Posterior cingulate gyrus (tissue), 11 donors: Measurements from ENCODE around the gene ABCC3.

Experiments
- DNase-seq, 10 donors: peaks; one replicate each; pipeline versions ENCODE4 v3.0.0 to v3.0.0-alpha.2; 2020 to 2021; ENCODE audit warnings: mixed read lengths in 3 of 10
- intact Hi-C: fragments of 100-400 bp; cut with DNase I; formaldehyde crosslinking; loops from one replicate; pipeline ENCODE4 v1.15.1; 2023

ABCC3 gene

DNA sequence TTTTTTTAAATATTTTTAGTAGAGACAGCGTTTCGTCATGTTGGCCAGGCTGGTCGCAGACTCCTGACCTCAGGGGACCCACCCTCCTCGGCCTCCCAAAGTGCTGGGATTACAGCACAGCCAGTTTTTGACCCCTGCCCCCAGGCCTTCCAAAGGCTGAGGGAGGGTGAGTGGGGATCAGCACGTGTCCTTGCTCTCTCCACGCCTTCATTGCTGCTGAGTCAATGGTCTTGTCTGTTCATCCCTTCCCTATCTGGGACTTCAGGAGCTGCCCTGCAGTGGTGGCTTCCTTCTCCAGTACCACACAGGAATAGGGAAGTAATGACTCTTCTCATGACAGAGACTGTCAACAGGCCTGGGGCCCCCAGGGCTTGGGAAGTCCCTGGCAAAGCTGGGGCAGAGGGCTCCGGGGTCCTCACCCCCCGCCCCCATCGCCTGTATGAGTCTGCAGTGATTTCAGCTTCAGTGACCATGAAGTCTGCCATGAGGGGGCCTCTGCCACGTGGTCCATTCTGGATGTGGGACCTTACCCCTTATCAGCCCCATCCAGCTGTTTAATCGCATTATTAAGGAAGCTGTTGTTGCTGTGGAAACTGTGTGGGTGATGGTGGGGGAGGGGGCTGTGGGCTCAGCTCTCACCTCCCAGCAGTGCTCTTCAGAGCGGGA, 6.1 kb downstream of the ABCC3 start:
- intact Hi-C loops = no loop called here

DNA sequence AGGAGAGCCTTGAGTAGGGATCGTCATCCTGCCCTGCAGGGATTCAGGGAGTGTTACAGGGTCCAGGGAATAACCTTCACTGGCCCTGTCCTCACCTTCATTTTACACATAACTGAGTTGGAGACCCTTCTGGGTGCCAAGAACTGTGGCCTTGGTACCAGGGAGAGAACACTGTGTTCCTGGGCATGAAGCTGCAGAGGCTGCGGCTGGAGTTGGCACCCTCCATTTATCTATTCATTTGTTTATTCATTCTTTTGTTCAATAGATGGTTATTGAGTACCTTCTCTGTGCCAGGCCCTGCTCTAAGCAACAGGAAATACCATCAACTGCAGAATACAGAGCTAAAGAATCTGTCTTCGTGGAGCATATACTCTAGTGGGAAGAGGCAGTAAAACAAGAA, 6.7 kb downstream of the ABCC3 start:
- DNase-seq = peak in 2 of 10 donors; percentile 14 to 19
- intact Hi-C loops = no loop called here

More for the DNA sequence above, 6.1 kb downstream of the ABCC3 start:
- DNase-seq = peak in 2 of 10 donors; percentile 46 to 81

DNA sequence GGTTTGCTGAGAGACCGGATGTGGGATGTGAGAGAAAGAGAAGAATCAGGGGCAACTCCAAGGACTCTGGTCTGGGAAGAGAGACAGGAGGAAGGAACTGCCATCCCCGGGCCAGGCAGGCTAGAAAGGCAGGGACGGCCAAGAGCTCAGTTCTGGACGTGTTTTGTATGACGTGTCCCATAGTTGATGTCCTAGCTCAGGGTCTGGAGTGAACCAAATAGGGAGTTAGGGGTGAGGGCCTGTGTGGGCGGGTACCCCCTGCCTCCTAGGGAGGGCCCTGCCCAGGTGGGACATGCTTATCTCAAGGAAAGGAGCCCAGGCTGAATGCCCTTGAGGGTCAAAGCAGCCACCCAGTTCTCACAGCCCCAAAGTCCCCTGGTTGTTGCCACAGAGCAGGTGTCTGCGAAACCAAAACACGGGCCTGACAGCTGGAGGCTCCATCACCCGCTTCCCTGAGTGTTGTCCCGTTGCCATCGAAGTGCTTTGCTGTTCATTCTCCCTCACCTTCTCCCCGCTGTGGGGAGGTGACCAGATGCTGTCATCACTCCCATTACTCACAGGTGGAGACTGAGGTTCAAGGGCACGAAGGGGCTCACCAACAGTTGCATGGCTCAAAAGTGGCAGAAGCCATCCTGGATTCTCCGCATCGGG, 7.5 kb downstream of the ABCC3 start:
- peak in 2 of 10 donors; percentile 33 to 71 for DNase-seq

DNA sequence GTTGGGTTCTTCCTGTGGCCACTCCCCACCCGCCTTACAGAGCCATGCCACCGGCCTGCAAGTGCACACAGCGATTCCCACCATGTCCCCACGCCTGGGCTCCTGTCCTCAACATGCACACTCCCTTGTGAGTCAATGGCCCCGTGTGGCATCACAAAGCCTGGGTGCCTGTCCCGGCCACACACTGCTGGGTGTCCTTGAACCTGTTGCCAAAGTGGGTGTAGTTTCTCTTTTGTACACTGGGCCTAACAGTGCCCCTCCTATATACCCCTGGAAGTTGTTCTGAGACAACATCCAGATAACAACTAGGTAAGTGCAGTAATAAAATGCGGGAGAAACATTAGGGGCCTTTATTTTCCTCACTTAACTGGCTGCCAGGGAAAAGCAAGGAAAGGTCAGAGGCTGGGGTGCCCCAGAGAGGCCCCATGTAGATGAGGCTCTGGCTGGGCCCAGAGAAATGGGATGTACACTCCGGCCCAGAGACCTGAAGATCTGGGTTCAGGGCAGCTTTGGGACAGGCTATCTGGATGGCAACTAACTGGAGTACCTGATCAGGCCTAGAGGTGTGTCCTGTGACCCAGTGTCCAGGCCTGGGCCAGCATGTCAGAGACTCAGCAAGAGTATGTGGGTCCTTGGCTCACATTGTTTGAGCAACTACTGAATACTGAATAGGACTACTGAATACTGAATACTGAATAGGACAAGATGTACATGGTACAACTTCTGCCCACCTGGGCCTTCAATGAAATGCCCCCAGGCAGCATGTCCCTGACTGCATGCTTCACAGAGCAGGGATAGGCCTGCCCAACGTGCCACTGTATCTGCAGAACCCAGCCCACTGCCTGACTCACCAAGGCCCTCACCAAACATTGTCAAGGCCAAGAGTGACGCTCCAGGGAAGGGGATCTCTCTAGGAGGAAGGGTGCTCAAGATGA, 8.3 kb downstream of the ABCC3 start:
- intact Hi-C loops = no loop called here
- DNase-seq = peak in 2 of 10 donors; percentile 55 to 74

More for the DNA sequence above, 7.5 kb downstream of the ABCC3 start:
- intact Hi-C loops = no loop called here

DNA sequence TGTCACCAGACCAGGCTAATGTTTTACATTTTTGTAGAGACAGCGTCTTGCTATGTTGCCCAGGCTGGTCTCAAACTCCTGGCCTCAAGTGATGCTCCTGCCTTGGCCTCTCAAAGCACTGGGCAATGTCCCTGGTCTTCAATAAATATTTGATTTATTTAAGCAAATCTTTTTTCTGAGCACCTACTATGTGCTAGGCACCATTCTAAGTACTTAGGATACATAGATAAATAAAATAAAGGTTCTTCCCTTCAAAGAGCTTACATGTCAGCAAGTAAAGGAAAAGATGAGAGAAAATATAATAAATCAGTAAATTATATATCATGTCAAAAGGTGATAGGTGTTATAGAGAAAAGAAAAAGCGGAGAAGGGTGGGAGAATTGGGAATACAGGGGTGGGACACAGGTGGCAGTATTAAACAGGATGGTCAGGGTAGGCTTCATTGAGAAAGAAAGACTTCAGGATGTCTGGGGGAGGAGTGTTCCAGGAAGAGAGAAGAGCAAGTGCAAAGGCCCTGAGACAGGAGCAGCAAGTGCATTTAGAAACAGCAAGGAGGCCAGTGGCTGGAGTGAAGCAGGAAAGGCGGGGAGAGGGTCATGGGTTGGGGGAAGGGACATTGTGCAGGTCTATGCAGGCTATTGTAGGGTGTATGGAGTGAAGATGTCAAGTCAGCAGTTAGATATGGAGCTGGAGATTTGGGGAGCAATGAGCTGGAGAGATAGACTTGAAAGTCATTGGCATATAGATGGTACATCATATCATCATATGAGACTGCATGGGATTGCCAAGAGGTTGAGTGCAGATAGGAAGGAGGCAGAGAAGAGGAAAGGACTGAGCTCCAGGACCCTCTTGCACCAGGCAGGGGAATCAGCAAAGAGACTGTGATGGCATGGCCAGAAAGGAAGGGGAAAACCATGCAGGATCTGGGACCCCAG, 11.3 kb downstream of the ABCC3 start:
- intact Hi-C loops = no loop called here
- peak in 2 of 10 donors; percentile 12 to 36 for DNase-seq

DNA sequence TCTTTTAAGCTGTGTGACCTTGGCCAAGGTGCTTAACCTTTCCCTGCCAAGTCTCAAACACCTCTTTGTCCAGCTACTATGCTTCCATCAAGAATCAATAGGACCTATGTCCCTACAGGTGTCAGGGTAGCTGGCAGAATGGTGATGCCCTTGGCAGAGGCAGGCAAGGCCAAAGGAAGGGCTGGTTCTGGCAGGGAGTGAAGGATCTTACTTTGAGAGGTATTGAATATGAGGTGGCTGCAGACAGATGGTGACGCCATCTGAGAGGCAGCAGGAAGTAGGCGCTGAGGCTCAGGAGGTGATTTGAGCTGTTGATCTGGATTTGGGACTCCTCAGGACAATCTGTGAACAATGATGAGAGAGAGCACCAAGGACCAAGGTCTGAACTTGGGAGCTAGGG, 12.5 kb downstream of the ABCC3 start:
- intact Hi-C loops = no loop called here
- DNase-seq = peak in 1 of 10 donors; percentile 39

DNA sequence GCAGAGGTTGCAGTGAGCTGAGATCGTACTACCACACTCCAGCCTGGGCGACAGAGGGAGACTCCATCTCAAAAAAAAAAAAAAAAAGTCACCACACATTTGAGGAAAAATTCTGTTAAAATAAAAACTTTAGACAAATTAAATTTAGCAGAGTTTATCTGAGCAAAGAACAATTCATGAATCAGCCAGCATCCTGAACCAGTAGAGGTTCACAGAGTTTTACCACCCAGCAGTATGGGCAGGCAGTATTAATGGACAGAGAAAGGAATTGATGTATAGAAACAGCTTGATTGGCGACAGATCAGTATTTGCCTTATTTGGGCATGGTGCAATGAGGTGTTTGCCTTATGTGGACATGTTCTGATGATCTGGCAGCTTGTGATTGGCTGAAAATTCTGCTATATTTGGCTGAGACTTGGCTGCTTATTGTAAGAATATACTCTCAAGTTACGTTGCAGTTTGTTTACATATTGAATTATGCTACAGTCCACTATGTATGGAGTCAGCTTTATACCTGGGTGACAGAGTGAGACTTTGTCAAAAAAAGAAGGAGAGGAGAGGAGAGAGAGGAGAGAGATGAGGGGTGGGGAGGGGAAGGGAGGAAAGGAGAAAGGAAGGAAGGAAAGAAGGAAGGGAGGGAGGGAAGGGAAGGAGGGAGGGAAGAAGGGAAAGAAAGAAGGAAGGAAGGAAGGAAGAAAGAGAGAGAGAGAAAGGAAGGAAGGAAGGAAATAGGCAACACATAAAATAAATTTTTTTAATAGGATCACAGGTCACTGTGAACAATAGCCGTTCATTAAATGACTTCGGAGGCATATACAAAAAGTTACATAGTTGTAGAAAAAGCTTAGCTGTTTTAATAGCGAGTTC, 14.6 kb downstream of the ABCC3 start:
- intact Hi-C loops = no loop called here
- no peak for DNase-seq

DNA sequence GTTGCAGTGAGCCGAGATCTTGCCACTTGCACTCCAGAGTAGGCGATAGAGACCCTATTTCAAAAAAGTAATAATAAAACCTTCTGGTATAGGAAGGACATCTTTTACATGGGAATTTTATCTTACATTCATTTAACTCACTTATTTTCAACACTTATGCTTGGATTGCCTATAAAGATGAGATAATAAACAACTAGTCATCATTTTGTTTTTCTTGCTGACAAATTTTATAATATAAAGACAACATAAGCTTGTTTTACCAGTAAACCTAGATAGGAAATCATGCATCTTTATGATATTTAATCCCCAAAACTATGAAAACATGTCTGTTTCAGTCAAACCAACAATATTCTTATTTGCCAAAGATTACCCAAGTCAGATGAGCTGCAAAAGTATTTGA, 17.0 kb downstream of the ABCC3 start:
- intact Hi-C loops = no loop called here
- DNase-seq = no peak

DNA sequence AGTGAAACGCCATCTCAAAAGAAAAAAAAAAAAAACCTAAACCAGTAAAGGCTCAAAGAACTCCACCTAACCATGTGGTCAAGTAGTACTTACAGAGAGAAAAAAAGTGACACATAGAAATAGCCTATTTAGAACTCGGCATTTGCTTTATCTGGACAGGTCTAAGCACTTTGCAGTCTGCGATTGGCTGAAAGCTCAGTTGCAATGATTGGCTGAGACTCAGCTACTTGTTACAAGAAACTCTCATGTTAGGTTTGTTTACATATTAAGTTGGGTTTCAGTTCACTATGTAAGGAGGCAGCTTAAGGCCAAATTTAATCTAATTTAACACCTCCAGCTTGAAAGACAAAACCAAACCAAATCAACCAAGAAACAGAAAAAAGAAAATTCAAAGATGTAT, 19.1 kb downstream of the ABCC3 start:
- no peak for DNase-seq
- intact Hi-C loops = no loop called here

DNA sequence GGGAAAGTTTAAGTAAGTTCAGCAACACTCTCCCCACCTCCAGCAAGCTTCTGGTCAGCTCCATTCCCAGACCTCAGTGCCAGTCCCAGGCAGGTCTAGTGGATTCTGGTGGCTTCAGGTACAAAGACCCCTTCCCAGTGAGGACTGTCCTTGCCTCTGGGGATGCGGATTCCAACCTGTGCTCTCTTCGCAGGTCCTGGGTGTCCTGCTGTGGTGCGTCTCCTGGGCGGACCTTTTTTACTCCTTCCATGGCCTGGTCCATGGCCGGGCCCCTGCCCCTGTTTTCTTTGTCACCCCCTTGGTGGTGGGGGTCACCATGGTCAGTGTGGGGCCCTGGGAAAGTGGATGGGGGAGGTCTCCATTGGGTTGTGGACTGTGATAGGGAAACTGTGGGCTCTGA, 21.8 kb downstream of the ABCC3 start:
- intact Hi-C loops = no loop called here
- peak in 2 of 10 donors; percentile 8 to 68 for DNase-seq

DNA sequence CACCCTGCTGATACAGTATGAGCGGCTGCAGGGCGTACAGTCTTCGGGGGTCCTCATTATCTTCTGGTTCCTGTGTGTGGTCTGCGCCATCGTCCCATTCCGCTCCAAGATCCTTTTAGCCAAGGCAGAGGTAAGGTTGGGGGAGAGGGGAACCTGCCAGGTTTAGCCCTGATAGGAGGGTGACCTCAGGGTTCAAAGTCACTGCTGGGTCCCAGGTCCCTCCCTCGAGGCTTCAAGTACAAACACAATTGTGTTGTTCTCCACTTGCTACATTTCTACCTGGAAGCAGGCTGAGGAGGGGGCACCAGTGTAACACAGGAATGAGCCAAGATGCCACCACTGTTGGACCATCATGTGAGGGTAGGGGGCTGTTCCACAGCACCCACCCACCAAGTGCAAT, 22.4 kb downstream of the ABCC3 start:
- DNase-seq = peak in 2 of 10 donors; percentile 22
- intact Hi-C loops = no loop called here

DNA sequence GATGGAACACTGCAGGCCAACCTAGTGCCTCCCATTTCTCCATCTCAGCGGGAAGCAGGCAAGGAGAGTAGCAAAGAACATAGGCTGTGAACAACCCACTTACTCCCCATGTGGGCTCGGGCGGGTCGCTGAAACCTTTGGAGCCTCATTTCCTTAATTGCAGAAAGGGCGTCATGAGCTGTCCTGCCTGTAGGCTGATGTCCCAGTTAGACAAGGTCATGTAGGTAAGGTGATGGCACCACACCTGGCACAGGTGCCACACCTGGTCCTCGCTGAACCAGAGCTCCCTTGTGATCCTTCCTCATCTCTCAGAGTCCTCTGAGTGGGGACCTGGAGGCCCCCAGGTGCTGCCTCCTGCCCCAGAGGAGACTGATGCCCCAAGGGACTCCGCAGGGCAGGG, 22.9 kb downstream of the ABCC3 start:
- intact Hi-C loops = no loop called here

DNA sequence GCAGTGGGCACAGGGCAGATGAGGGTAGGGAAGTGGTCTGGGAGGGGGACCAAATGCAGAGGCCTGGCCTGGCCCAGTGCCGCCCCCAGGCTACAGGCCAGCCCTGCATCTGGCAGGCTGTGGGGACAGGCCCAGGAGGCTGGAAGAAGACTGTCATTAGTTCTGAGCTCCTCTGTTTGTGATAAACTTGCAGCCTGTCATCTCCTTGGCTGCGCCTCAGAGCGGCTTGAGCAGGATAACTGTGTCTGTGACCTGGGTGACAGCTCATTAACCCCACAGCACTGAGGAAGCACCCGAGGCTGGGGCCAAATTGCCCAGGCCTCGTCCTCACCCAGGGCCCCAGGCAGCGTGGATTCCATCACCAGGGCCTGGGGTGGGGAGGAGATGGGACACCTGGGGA, 23.9 kb downstream of the ABCC3 start:
- intact Hi-C loops = no loop called here
- peak in 2 of 10 donors; percentile 35 to 60 for DNase-seq

More for the DNA sequence above, 22.9 kb downstream of the ABCC3 start:
- peak in 2 of 10 donors; percentile 21 to 52 for DNase-seq

DNA sequence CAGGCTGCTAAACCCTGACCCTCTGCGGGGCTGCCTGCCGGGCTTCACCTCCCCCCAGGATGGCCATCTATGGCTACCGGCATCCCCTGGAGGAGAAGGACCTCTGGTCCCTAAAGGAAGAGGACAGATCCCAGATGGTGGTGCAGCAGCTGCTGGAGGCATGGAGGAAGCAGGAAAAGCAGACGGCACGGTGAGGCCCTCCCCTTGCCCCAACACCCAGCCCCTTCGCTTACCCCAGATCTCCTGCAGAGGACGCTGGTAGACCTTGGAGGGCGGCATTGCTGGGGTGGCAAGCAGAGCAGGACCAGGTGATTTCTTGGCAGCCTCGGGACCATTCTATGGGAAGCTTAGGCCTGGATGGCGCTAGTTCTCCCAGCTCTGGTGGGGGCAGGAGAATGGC, 24.5 kb downstream of the ABCC3 start:
- peak in 2 of 10 donors; percentile 17 to 43 for DNase-seq
- intact Hi-C loops = no loop called here

DNA sequence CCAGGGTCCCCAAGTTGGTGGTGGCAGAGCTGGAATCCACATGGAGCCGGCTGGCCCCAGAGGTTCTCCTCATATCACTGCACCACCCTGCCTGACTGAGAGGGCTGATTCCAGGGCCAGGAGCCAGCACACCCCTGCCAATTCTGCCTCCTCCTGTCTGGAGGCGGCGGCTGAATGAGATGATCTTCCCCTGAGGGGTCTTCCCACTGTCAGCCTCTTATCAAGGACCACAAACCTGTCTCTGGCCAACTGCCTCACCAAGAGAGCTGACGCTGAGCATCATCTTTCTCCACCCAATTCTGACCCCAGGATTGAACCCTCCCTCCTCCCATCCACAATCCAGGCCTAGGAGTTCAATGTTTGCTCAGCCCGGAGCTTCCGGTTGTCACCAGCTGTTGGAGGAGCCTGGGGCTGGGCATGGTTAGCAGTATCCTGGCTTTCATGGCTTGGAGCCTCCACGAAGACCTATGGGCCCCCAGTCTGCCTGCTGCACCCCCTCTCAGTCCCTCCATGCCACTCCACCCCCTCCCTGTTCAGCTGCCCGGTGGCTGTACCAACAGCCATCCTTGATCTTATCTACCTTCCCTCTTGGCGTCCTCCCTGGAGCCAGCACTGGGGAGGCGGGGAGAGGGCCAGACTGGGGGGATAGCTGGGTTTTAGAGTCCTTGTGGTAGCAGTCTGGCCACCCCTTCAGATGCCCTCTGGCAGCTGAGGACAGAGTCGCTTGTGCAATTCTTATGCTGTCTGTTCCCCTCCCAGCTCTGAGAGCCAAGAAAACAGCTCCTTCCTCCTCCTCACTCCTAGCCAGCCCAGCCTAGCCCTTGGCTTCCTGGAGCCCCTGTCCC, 25.6 kb downstream of the ABCC3 start:
- DNase-seq = peak in 2 of 10 donors; percentile 14 to 66
- intact Hi-C loops = no loop called here

DNA sequence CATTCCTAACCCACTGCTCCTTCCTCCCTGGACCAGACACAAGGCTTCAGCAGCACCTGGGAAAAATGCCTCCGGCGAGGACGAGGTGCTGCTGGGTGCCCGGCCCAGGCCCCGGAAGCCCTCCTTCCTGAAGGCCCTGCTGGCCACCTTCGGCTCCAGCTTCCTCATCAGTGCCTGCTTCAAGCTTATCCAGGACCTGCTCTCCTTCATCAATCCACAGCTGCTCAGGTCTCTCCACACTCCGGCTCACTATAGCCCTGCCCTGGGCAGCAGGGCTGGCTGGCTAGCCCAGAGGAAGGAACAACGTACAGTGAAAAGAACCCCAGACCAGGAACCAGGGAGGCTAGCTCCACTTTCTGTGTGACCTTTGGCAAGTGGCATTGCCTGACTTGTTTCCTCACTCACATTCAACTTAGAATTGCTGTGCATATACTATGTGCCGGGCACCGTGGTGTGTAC, 26.2 kb downstream of the ABCC3 start:
- intact Hi-C loops = no loop called here
- peak in 2 of 10 donors; percentile 42 to 82 for DNase-seq

DNA sequence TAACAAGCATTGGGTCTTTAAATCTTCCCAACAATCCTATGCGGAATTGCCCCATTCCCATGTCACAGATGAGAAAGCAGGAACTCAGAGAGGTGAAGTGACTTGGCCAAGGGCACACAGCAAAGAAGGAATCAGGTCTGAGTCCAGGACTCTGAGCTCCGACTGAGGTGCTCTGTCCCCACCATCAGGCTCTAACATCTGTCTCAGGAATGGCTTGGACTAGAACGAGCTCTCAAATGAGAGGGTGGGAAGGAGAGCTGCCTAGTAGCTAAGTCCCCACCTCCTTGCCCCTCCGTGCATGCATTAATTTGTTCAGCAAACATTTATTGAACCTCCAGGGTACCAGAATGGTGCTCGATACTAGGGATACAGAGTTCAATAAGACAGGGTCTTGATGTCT, 26.7 kb downstream of the ABCC3 start:
- intact Hi-C loops = no loop called here
- peak in 1 of 10 donors; percentile 32 for DNase-seq
